OCI-LY1 (cell line): Measurements from ENCODE around the gene RAPGEF4.

ENCODE experiments used
- H2AFZ ChIP-seq: fragments of 200-600 bp; sonication (generic), shearing (Covaris generic); 2 replicates; pipeline ENCODE4 v1.6.0; 2014; ENCODE audit warnings: antibody characterized with exemption, mild to moderate bottlenecking, low read length
- H3F3A ChIP-seq: fragments of 200-600 bp; sonication (generic), shearing (Covaris generic); 2 replicates; pipeline ENCODE4 v1.6.0; 2014; ENCODE audit warnings: mild to moderate bottlenecking, antibody characterized with exemption, low read length, moderate library complexity; ENCODE audit not compliant: insufficient read depth
- H3K27ac ChIP-seq: fragments of 200-600 bp; sonication (generic); 2 replicates; pipeline ENCODE4 v1.5.1; 2014; ENCODE audit warnings: low read length, mixed run types, mild to moderate bottlenecking, low read depth; ENCODE audit not compliant: poor library complexity, severe bottlenecking
- H3K27me3 ChIP-seq: fragments of 200-600 bp; sonication (generic); 2 replicates; pipeline ENCODE4 v1.6.0; 2014; ENCODE audit warnings: antibody characterized with exemption, mild to moderate bottlenecking, low read length, moderate library complexity; ENCODE audit not compliant: insufficient read depth
- H3K36me3 ChIP-seq: fragments of 200-600 bp; sonication (generic); 2 replicates; pipeline ENCODE4 v1.6.1; 2014; ENCODE audit warnings: mild to moderate bottlenecking, antibody characterized with exemption, low read length, moderate library complexity, mixed read lengths; ENCODE audit not compliant: insufficient read depth
- H3K4me1 ChIP-seq: fragments of 200-600 bp; sonication (generic); 2 replicates; pipeline ENCODE4 v1.5.1; 2014; ENCODE audit warnings: mild to moderate bottlenecking, low read length, moderate library complexity; ENCODE audit not compliant: insufficient read depth, severe bottlenecking
- H3K4me2 ChIP-seq: fragments of 200-600 bp; sonication (generic), shearing (Covaris generic); 2 replicates; pipeline ENCODE4 v1.6.1; 2014; ENCODE audit warnings: low read length
- H3K4me3 ChIP-seq: fragments of 200-600 bp; sonication (generic); 2 replicates; pipeline ENCODE4 v1.5.1; 2014; ENCODE audit warnings: low read length, low read depth, mild to moderate bottlenecking, mixed read lengths; ENCODE audit not compliant: poor library complexity, severe bottlenecking
- H3K79me2 ChIP-seq: fragments of 200-600 bp; shearing (Covaris generic); 2 replicates; pipeline ENCODE4 v1.6.1; 2016; ENCODE audit warnings: mixed run types, low read length, mixed read lengths; ENCODE audit not compliant: insufficient read depth
- H3K9ac ChIP-seq: fragments of 200-600 bp; sonication (generic), shearing (Covaris generic); 2 replicates; pipeline ENCODE4 v1.6.1; 2014; ENCODE audit warnings: mild to moderate bottlenecking, low read length, mixed read lengths
- H3K9me2 ChIP-seq: fragments of 200-600 bp; sonication (generic), shearing (Covaris generic); 2 replicates; pipeline ENCODE4 v1.6.1; 2014; ENCODE audit warnings: low read depth, mild to moderate bottlenecking, low read length, mixed read lengths
- H3K9me3 ChIP-seq: fragments of 200-600 bp; shearing (Covaris generic); 2 replicates; pipeline ENCODE4 v1.6.1; 2014; ENCODE audit warnings: low read length, mixed read lengths
- H4K20me1 ChIP-seq: fragments of 200-600 bp; sonication (generic), shearing (Covaris generic); 2 replicates; pipeline ENCODE4 v1.6.0; 2016; ENCODE audit warnings: mild to moderate bottlenecking, low read length; ENCODE audit not compliant: insufficient read depth
- EZH2 ChIP-seq: fragments of 200-600 bp; sonication (generic), shearing (Covaris generic); IDR thresholded peaks from 2 replicates; pipeline ENCODE4 v1.8.0; 2017; ENCODE audit warnings: borderline replicate concordance, mixed run types, mild to moderate bottlenecking, antibody characterized with exemption, low read length, moderate library complexity, mixed read lengths
- TF ChIP-seq, protein P1 (sequence below): fragments of 200-600 bp; sonication (generic), shearing (Covaris generic); IDR thresholded peaks from 2 replicates; pipeline ENCODE4 v1.5.1; 2017; ENCODE audit warnings: mild to moderate bottlenecking, antibody characterized with exemption, low read length, moderate library complexity, mixed read lengths

Gene RAPGEF4

DNA sequence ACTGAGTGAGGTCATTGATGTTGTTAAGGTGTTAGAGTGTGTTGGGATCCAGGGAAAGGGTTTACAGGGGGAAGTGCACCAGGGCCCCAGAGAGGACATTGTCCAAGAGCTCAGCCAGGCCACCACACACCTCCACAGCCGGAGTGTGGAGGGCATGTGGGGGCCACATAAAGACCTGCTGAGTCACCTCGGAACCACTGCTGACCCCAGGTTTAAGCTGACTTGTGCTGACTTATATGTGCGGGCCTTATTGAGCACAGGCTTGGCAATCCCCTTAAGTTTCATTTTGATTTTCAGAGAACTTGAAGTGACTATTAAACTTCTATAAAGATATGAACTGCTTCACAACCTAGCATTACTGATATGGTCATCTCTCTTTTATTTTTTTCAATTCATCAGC lies 173.8 kb downstream of the RAPGEF4 start:
- H3K27ac ChIP-seq: no peak overlapping the region
- no peaks in the 10 kb centered on the region for H3K9me3 ChIP-seq
- H3K4me1 ChIP-seq: no peaks in the 10 kb centered on the region
- H3K4me3 ChIP-seq: no peak overlapping the region
- H3K9ac ChIP-seq: no peak overlapping the region
- H3K9me2 ChIP-seq: no peaks in the 10 kb centered on the region
- H3F3A ChIP-seq: no peaks in the 10 kb centered on the region
- no peak overlapping the region for H3K4me2 ChIP-seq
- H3K79me2 ChIP-seq: no peaks in the 10 kb centered on the region
- no peaks in the 10 kb centered on the region for H3K27me3 ChIP-seq
- TF ChIP-seq, protein P1, sequence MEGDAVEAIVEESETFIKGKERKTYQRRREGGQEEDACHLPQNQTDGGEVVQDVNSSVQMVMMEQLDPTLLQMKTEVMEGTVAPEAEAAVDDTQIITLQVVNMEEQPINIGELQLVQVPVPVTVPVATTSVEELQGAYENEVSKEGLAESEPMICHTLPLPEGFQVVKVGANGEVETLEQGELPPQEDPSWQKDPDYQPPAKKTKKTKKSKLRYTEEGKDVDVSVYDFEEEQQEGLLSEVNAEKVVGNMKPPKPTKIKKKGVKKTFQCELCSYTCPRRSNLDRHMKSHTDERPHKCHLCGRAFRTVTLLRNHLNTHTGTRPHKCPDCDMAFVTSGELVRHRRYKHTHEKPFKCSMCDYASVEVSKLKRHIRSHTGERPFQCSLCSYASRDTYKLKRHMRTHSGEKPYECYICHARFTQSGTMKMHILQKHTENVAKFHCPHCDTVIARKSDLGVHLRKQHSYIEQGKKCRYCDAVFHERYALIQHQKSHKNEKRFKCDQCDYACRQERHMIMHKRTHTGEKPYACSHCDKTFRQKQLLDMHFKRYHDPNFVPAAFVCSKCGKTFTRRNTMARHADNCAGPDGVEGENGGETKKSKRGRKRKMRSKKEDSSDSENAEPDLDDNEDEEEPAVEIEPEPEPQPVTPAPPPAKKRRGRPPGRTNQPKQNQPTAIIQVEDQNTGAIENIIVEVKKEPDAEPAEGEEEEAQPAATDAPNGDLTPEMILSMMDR: no peak
- no peak for TF ChIP-seq EZH2
- no peaks in the 10 kb centered on the region for H3K36me3 ChIP-seq
- H2AFZ ChIP-seq: no peak overlapping the region
- H4K20me1 ChIP-seq: no peaks in the 10 kb centered on the region

DNA sequence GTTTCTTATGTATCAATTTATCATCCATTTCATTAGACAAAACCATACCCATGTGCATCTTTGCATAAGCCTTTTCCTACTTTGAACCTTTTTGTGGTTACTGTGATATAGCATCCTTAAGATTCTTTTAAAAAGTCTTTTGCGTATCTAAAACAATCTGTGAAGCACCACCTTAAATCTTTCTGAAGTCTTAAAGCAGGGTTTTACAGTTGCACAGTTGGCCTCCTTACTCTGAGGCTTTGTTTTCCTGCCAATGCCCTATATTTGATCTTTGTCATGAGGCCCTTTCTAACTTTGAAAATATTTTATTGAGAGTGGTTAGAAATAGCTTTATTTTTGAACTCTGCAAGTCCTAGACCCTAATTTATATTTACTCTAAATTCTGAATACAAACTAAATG lies 176.6 kb downstream of the RAPGEF4 start:
- no peak overlapping the region for H3K4me2 ChIP-seq

DNA sequence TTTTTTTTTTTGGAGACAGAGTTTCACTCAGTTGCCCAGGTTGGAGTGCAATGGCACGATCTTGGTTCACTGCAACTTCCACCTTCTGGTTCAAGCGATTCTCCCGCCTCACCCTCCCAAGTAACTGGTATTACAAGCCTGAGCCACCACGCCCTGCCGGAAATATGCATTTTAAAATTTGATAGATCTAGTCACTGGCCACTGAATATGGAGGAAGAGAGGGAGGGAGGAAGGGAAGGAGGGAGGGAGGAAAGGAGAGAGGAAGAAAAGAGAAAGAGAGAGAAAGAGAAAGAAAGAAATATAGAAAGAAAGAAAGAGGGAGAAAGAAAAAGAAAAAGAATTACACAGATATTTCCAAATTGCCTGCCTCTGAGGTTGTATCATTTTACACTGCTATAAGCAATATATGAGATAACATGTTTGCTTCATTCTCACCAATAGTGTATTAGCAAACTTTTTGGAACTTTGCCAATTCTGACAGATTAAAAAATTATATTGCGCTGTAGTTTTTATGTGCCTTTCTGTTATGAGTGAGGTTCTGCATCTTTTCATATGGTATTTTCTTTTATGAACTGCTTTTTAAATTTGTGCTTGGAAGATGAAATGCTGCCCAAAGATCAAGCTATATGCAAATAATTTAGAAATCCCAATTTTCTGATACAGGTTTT lies 178.8 kb downstream of the RAPGEF4 start:
- no peaks in the 10 kb centered on the region for H3K9me2 ChIP-seq
- no peak overlapping the region for H3K27ac ChIP-seq
- H3K9me3 ChIP-seq: no peaks in the 10 kb centered on the region
- no peaks in the 10 kb centered on the region for H3K36me3 ChIP-seq
- no peak overlapping the region for H3K4me2 ChIP-seq
- H3K4me3 ChIP-seq: no peak overlapping the region
- no peak overlapping the region for H3K9ac ChIP-seq
- no peak for TF ChIP-seq EZH2
- TF ChIP-seq, protein P1: no peak
- no peaks in the 10 kb centered on the region for H3K27me3 ChIP-seq
- H3K4me1 ChIP-seq: no peaks in the 10 kb centered on the region
- no peaks in the 10 kb centered on the region for H3F3A ChIP-seq
- H2AFZ ChIP-seq: no peak overlapping the region
- no peaks in the 10 kb centered on the region for H3K79me2 ChIP-seq
- no peaks in the 10 kb centered on the region for H4K20me1 ChIP-seq

More for the DNA sequence above, 176.6 kb downstream of the RAPGEF4 start:
- Histone ChIP-seq H2AFZ (no peak overlapping the region), H3K9me2 (no peaks in the 10 kb centered on the region), H3K79me2 (no peaks in the 10 kb centered on the region), H4K20me1 (no peaks in the 10 kb centered on the region), H3K27ac (no peak overlapping the region), H3K4me1 (no peaks in the 10 kb centered on the region), H3K27me3 (no peaks in the 10 kb centered on the region), H3K9me3 (no peaks in the 10 kb centered on the region), H3K36me3 (no peaks in the 10 kb centered on the region), H3F3A (no peaks in the 10 kb centered on the region), H3K9ac (no peak overlapping the region), H3K4me3 (no peak overlapping the region)
- TF ChIP-seq, protein P1: no peak
- TF ChIP-seq EZH2: no peak
